Right renal cortex interstitium (tissue), 3 donors: Measurements from ENCODE around the gene SLC7A6OS. TPM values are rescaled to one million over a fixed set of nuclear protein-coding genes. Genes with fewer than 3 reads are reported as not detected.

Experiments
- DNase-seq, 3 donors: peaks; one replicate each; pipeline ENCODE4 v3.0.0-alpha.2; 2013; ENCODE audit warnings: low read depth in 3 of 3, low spot score in 2 of 3
- polyA plus RNA-seq, 3 donors: library from polyadenylated mRNA; unstranded; fragments of 120-200 nt; gene quantifications; one replicate each; pipeline ENCODE4 v1.2.1, GENCODE V29; 2013; ENCODE audit not compliant: insufficient read length in 3 of 3

The SLC7A6OS gene
- polyA plus RNA-seq, 3 donors, result 21.1 to 23.9 (median 21.4) TPM

- no peak for DNase-seq
These were observed 52.6 kb downstream of the SLC7A6OS start for GRCh38 chr16:68257906-68258800.

- DNase-seq, result no peak
These were observed 53.4 kb downstream of the SLC7A6OS start for GRCh38 chr16:68257251-68257905.

- DNase-seq, result no peak
These were observed 55.0 kb downstream of the SLC7A6OS start for GRCh38 chr16:68255712-68256111.

- DNase-seq, result no peak
These were observed 57.0 kb downstream of the SLC7A6OS start for GRCh38 chr16:68253721-68254120.

- no peak for DNase-seq
These were observed 58.4 kb downstream of the SLC7A6OS start for GRCh38 chr16:68252383-68252782.

- no peak for DNase-seq
These were observed 58.9 kb downstream of the SLC7A6OS start for GRCh38 chr16:68251832-68252231.

GRCh38 chr16:68250951-68251350 lies 59.8 kb downstream of the SLC7A6OS start:
- DNase-seq, result no peak

GRCh38 chr16:68249371-68249770 lies 61.4 kb downstream of the SLC7A6OS start:
- DNase-seq, result no peak

Other genes starting within 250 kb of the SLC7A6OS start
- gene NFATC3, start 225.6 kb downstream of the SLC7A6OS start, polyA plus RNA-seq, result 10 to 100 TPM; 35.7 to 39.6 (median 36.1) TPM
- 10 to 100 TPM; 23.1 to 28.6 (median 26.1) TPM for gene ESRP2, start 74.8 kb downstream of the SLC7A6OS start, polyA plus RNA-seq
- gene PLA2G15, start 65.6 kb downstream of the SLC7A6OS start, polyA plus RNA-seq, result 10 to 100 TPM; 18.8 to 22.4 (median 20.8) TPM
- gene SLC7A6, start 46.4 kb downstream of the SLC7A6OS start, polyA plus RNA-seq, result 10 to 100 TPM; 11.3 to 12.9 (median 12.8) TPM
- 10 to 100 TPM; 36.3 to 51.6 (median 46.2) TPM for gene PRMT7, start 73 bp upstream of the SLC7A6OS start, polyA plus RNA-seq
- gene SMPD3, start 137.6 kb upstream of the SLC7A6OS start, polyA plus RNA-seq, result 1 to 10 TPM in 1 of 3 donors, under 1 TPM in 2; 0.67 to 1.1 (median 0.97) TPM
- gene ZFP90, start 228.3 kb upstream of the SLC7A6OS start, polyA plus RNA-seq, result 10 to 100 TPM; 38.7 to 41.4 (median 41.3) TPM